ENCODE measurements around the gene BEST4.
"Not testable (repeated sequence)": the region's sequence is repeated elsewhere in the genome, so short reads cannot be mapped to it uniquely, and the experiment has no call there.

Gene BEST4

GRCh38 chr1:44817771-44818495 is 30.0 kb upstream of the BEST4 start:
- in situ Hi-C loops (cut with MboI; ENCODE audit: low sequenced_read_pairs, unreplicated experiment): no loop called here
- no peak for TF ChIP-seq CTCF (IDR thresholded peaks at IDR 0.05; ENCODE audit: borderline replicate concordance, control extremely low read depth, extremely low read depth, insufficient read depth, missing control alignments)
- no peak for DNase-seq (ENCODE audit: low spot score)

GRCh38 chr1:44817307-44817706 is 29.3 kb upstream of the BEST4 start:
- no peak for DNase-seq (ENCODE audit: low spot score)
- TF ChIP-seq CTCF (IDR thresholded peaks at IDR 0.05; ENCODE audit: borderline replicate concordance, control extremely low read depth, extremely low read depth, insufficient read depth, missing control alignments): no peak
- in situ Hi-C loops (cut with MboI; ENCODE audit: low sequenced_read_pairs, unreplicated experiment): no loop called here

- in situ Hi-C loops (cut with MboI; ENCODE audit: low sequenced_read_pairs, unreplicated experiment); DNase-seq (ENCODE audit: low spot score): not testable (repeated sequence)
Measured at GRCh38 chr1:44815926-44816325, 28.0 kb upstream of the BEST4 start.

GRCh38 chr1:44812822-44813543 is 25.0 kb upstream of the BEST4 start:
- in situ Hi-C loops (cut with MboI; ENCODE audit: low sequenced_read_pairs, unreplicated experiment): no loop called here

GRCh38 chr1:44811234-44811633 is 23.3 kb upstream of the BEST4 start:
- TF ChIP-seq CTCF (IDR thresholded peaks at IDR 0.05; ENCODE audit: borderline replicate concordance, control extremely low read depth, extremely low read depth, insufficient read depth, missing control alignments): no peak
- in situ Hi-C loops (cut with MboI; ENCODE audit: low sequenced_read_pairs, unreplicated experiment): no loop called here
- no peak for DNase-seq (ENCODE audit: low spot score)

More at GRCh38 chr1:44812822-44813543, 25.0 kb upstream of the BEST4 start:
- TF ChIP-seq CTCF (IDR thresholded peaks at IDR 0.05; ENCODE audit: borderline replicate concordance, control extremely low read depth, extremely low read depth, insufficient read depth, missing control alignments): no peak
- no peak for DNase-seq (ENCODE audit: low spot score)

- DNase-seq (ENCODE audit: low spot score); in situ Hi-C loops (cut with MboI; ENCODE audit: low sequenced_read_pairs, unreplicated experiment): not testable (repeated sequence)
Measured at GRCh38 chr1:44810762-44811105, 22.8 kb upstream of the BEST4 start.

- no peak for DNase-seq (ENCODE audit: low spot score)
- in situ Hi-C loops (cut with MboI; ENCODE audit: low sequenced_read_pairs, unreplicated experiment): no loop called here
- TF ChIP-seq CTCF (IDR thresholded peaks at IDR 0.05; ENCODE audit: borderline replicate concordance, control extremely low read depth, extremely low read depth, insufficient read depth, missing control alignments): no peak
Measured at GRCh38 chr1:44810101-44810761, 22.3 kb upstream of the BEST4 start.

All from GM13976 (cell line).